SH-SY5Y (cell line): Measurements from ENCODE around the gene GPR33.

Experiments used
- GATA2 ChIP-seq: IDR thresholded peaks from 2 replicates; pipeline ENCODE4 v1.6.1; 2011; ENCODE audit warnings: mild to moderate bottlenecking, low read depth, low read length
- GATA3 ChIP-seq: IDR thresholded peaks from 2 replicates; pipeline ENCODE4 v1.6.1; 2011; ENCODE audit warnings: low read depth, mild to moderate bottlenecking, low read length, moderate library complexity

- TF ChIP-seq GATA2 (no peak), GATA3 (no peak)
These were observed 3.1 kb downstream of the GPR33 start for GRCh38 chr14:31484754-31485153.
